ENCODE results near the gene PAXX. TPM values are rescaled to one million over a fixed set of nuclear protein-coding genes. Genes with fewer than 3 reads are reported as not detected.

The PAXX gene
- total RNA-seq, 1 donor from 2014 or later: 15.3 TPM

GRCh38 chr9:136946228-136947027 lies 45.8 kb upstream of the PAXX start:
- Mint-ChIP-seq H3K4me3 (ENCODE audit: unreplicated experiment) (no peak overlapping the region), H3K9me3 (ENCODE audit: unreplicated experiment) (no peaks in the 10 kb centered on the region), H3K4me1 (ENCODE audit: low read depth, unreplicated experiment) (no peaks in the 10 kb centered on the region), H3K27me3 (ENCODE audit: low read depth, unreplicated experiment) (no peaks in the 10 kb centered on the region), H3K36me3 (ENCODE audit: low read depth, unreplicated experiment) (no peaks in the 10 kb centered on the region), H3K27ac (ENCODE audit: unreplicated experiment) (no peak overlapping the region)
- Histone ChIP-seq H3K27ac (ENCODE audit: low read depth, low read length) (no peak overlapping the region), H3K9me3 (ENCODE audit: insufficient read depth, low read depth, low read length) (no peaks in the 10 kb centered on the region), H3K4me3 (ENCODE audit: insufficient read depth, low read depth, low read length) (no peak overlapping the region), H2AFZ (ENCODE audit: low read depth, low read length) (no peak overlapping the region), H3K9ac (ENCODE audit: low read length) (no peak overlapping the region), H3K4me1 (ENCODE audit: insufficient read depth, low read length) (peaks cover 16% of the 10 kb centered on the region), H3K4me2 (ENCODE audit: low read length) (no peak overlapping the region), H4K20me1 (ENCODE audit: insufficient read depth, low read length) (peaks cover 19% of the 10 kb centered on the region), H3K79me2 (ENCODE audit: insufficient read depth, low read length) (peaks cover 29% of the 10 kb centered on the region), H3K36me3 (ENCODE audit: insufficient read depth, low read length) (no peaks in the 10 kb centered on the region), H3K27me3 (ENCODE audit: insufficient read depth, low read length) (no peaks in the 10 kb centered on the region)
- no peak for FAIRE-seq
- no peak for DNase-seq (ENCODE audit: low read depth)
- no peak for TF ChIP-seq EZH2 (IDR thresholded peaks at IDR 0.05; ENCODE audit: insufficient read depth, low read length)
- TF ChIP-seq CTCF (IDR thresholded peaks at IDR 0.05; ENCODE audit: insufficient read depth, low read depth, low read length): no peak

- no peak overlapping the region for H2AFZ ChIP-seq (ENCODE audit: low read depth, low read length)
- H3K9ac ChIP-seq (ENCODE audit: low read length): no peak overlapping the region
- H3K27ac ChIP-seq (ENCODE audit: low read depth, low read length): no peak overlapping the region
- no peak overlapping the region for H3K4me2 ChIP-seq (ENCODE audit: low read length)
- H3K4me1 ChIP-seq (ENCODE audit: insufficient read depth, low read length): peaks cover 16% of the 10 kb centered on the region
- H3K27me3 ChIP-seq (ENCODE audit: insufficient read depth, low read length): no peaks in the 10 kb centered on the region
- Mint-ChIP-seq H3K9me3 (ENCODE audit: unreplicated experiment) (no peaks in the 10 kb centered on the region), H3K27me3 (ENCODE audit: low read depth, unreplicated experiment) (no peaks in the 10 kb centered on the region), H3K4me3 (ENCODE audit: unreplicated experiment) (no peak overlapping the region), H3K4me1 (ENCODE audit: low read depth, unreplicated experiment) (no peaks in the 10 kb centered on the region), H3K27ac (ENCODE audit: unreplicated experiment) (no peak overlapping the region), H3K36me3 (ENCODE audit: low read depth, unreplicated experiment) (no peaks in the 10 kb centered on the region)
- H3K36me3 ChIP-seq (ENCODE audit: insufficient read depth, low read length): no peaks in the 10 kb centered on the region
- no peak for FAIRE-seq
- no peak for TF ChIP-seq EZH2 (IDR thresholded peaks at IDR 0.05; ENCODE audit: insufficient read depth, low read length)
- no peak for TF ChIP-seq CTCF (IDR thresholded peaks at IDR 0.05; ENCODE audit: insufficient read depth, low read depth, low read length)
- H4K20me1 ChIP-seq (ENCODE audit: insufficient read depth, low read length): peaks cover 14% of the 10 kb centered on the region
- H3K9me3 ChIP-seq (ENCODE audit: insufficient read depth, low read depth, low read length): no peaks in the 10 kb centered on the region
- no peak for DNase-seq (ENCODE audit: low read depth)
- H3K4me3 ChIP-seq (ENCODE audit: insufficient read depth, low read depth, low read length): no peak overlapping the region
- H3K79me2 ChIP-seq (ENCODE audit: insufficient read depth, low read length): peaks cover 21% of the 10 kb centered on the region
Measured at GRCh38 chr9:136947028-136947891, 45.0 kb upstream of the PAXX start.

Data from astrocyte (in vitro differentiated cells and primary cell).